K562 (cell line): Measurements from ENCODE around the gene SLC1A4. TPM values are rescaled to one million over a fixed set of nuclear protein-coding genes. Genes with fewer than 3 reads are reported as not detected.

ENCODE experiments used
- CBFA2T2 ChIP-seq: fragments of 450-650 bp; conservative IDR thresholded peaks from 2 replicates; pipeline ENCODE4 v1.6.1; 2017; ENCODE audit warnings: mild to moderate bottlenecking
- CBFA2T3 ChIP-seq: fragments of 450-650 bp; IDR thresholded peaks from 2 replicates; pipeline ENCODE4 v1.6.1; 2017
- FOXA3 ChIP-seq, 2 experiments: fragments of 450-650 bp in 1 of 2; sonication (generic) in 1 of 2; formaldehyde crosslinking; IDR thresholded peaks in 1 of 2; conservative IDR thresholded peaks in 1 of 2; 2 replicates each; pipeline versions ENCODE4 v1.4.0 to v1.8.0; 2020 to 2022; ENCODE audit warnings: mild to moderate bottlenecking in 2 of 2, missing genetic modification reagents in 1 of 2
- FOXK1 ChIP-seq: sonication (generic); formaldehyde crosslinking; IDR thresholded peaks from 2 replicates; pipeline ENCODE4 v1.8.0; 2022; ENCODE audit warnings: missing genetic modification reagents, mild to moderate bottlenecking, borderline replicate concordance
- KLF10 ChIP-seq: fragments of 250-450 bp; sonication (Bioruptor Pico); IDR thresholded peaks from 2 replicates; pipeline ENCODE4 v1.6.1; 2021; ENCODE audit warnings: matching md5 sums
- LARP7 ChIP-seq: fragments of 450-650 bp; IDR thresholded peaks from 2 replicates; pipeline ENCODE4 v1.6.1; 2016
- MAFF ChIP-seq: IDR thresholded peaks from 2 replicates; pipeline ENCODE4 v1.6.1; 2012; ENCODE audit warnings: low read length, improper control_type of control experiment
- NCOR1 ChIP-seq: fragments of 450-650 bp; IDR thresholded peaks from 2 replicates; pipeline ENCODE4 v1.6.1; 2016; ENCODE audit warnings: mild to moderate bottlenecking, moderate library complexity
- NFIX ChIP-seq: fragments of 250-450 bp; sonication (Bioruptor Pico); IDR thresholded peaks from 2 replicates; pipeline ENCODE4 v1.4.0; 2020; ENCODE audit warnings: low read depth, mild to moderate bottlenecking, moderate library complexity
- NFYB ChIP-seq: IDR thresholded peaks from 2 replicates; pipeline ENCODE4 v1.6.1; 2011; ENCODE audit warnings: mild to moderate bottlenecking, moderate library complexity; ENCODE audit not compliant: insufficient read length; ENCODE audit errors: extremely low read depth
- NR3C1 ChIP-seq: sonication (generic); formaldehyde crosslinking; IDR thresholded peaks from 2 replicates; pipeline ENCODE4 v1.8.1; 2022; ENCODE audit warnings: missing genetic modification reagents
- PHF8 ChIP-seq: fragments of 200-600 bp; sonication (generic); IDR thresholded peaks from 2 replicates; pipeline ENCODE4 v1.6.1; 2012; ENCODE audit warnings: mixed run types, mild to moderate bottlenecking, inconsistent platforms, low read length, moderate library complexity, borderline replicate concordance
- TAF1 ChIP-seq: IDR thresholded peaks from 2 replicates; pipeline ENCODE4 v1.6.1; 2011; ENCODE audit warnings: mild to moderate bottlenecking, low read length, moderate library complexity; ENCODE audit not compliant: insufficient read depth, control insufficient read depth, severe bottlenecking; ENCODE audit errors: extremely low read depth
- TCF7L2 ChIP-seq: fragments of 150-350 bp; IDR thresholded peaks from 2 replicates; pipeline ENCODE4 v1.6.1; 2016; ENCODE audit warnings: low read depth, mild to moderate bottlenecking, low read length, moderate library complexity
- ZNF347 ChIP-seq: fragments of 450-650 bp; formaldehyde crosslinking; IDR thresholded peaks from 2 replicates; pipeline ENCODE4 v1.4.0; 2020; ENCODE audit warnings: low read depth, mild to moderate bottlenecking, moderate library complexity
- ZNF408 ChIP-seq: fragments of 250-450 bp; sonication (Bioruptor Pico); IDR thresholded peaks from 2 replicates; pipeline ENCODE4 v1.4.0; 2020; ENCODE audit warnings: low read depth, mild to moderate bottlenecking, moderate library complexity
- ZNF589 ChIP-seq: fragments of 200-800 bp; sonication (Bioruptor generic); IDR thresholded peaks from 2 replicates; pipeline ENCODE4 v1.6.1; 2016; ENCODE audit warnings: low read depth, missing genetic modification characterization, missing compliant biosample characterization
- ZNF830 ChIP-seq: fragments of 250-450 bp; sonication (Bioruptor Pico); IDR thresholded peaks from 2 replicates; pipeline ENCODE4 v1.5.0; 2021; ENCODE audit warnings: mild to moderate bottlenecking
- polyA plus RNA-seq, 8 experiments: library from polyadenylated mRNA; depleted of rRNA in 4 of 8; stranded (reverse) in 5 of 8; unstranded in 3 of 8; fragments of >200 nt; fragmentation: Nextera tagmentation in 2 of 8; fragmentation: Illumina TruSeq in 1 of 8; extraction: Ambion mirVana in 2 of 8; extraction: Trizol in 1 of 8; gene quantifications; 2 replicates each; pipeline versions ENCODE4 v1.2.1 to v1.2.3, GENCODE V29; 2011 to 2014; ENCODE audit warnings: inconsistent platforms in 1 of 8, missing spikeins in 1 of 8
- total RNA-seq, 7 experiments: library from RNA; depleted of rRNA in 6 of 7; stranded (reverse); fragments of >200 nt in 6 of 7; fragmentation: Illumina TruSeq in 2 of 7; extraction: Trizol in 2 of 7; gene quantifications; 2 replicates each; pipeline versions ENCODE4 v1.2.1 to v1.2.3, GENCODE V29; 2011 to 2021; ENCODE audit warnings: low replicate concordance in 1 of 7
- TF ChIP-seq, protein P1 (sequence below): sonication (generic); formaldehyde crosslinking; IDR thresholded peaks from 2 replicates; pipeline ENCODE4 v1.8.0; 2023; ENCODE audit warnings: mild to moderate bottlenecking, missing genetic modification reagents
- TF ChIP-seq, protein P2 (sequence below): fragments of 200-400 bp; formaldehyde crosslinking; IDR thresholded peaks from 2 replicates; pipeline ENCODE4 v1.6.1; 2017; ENCODE audit warnings: mild to moderate bottlenecking, low read depth, low read length, moderate library complexity
- TF ChIP-seq, protein P3 (sequence below), 3 experiments: fragments of 200-800 bp in 1 of 3; sonication (Bioruptor generic) in 1 of 3; sonication (generic) in 1 of 3; formaldehyde crosslinking in 1 of 3; IDR thresholded peaks; 2 replicates each; pipeline versions ENCODE4 v1.6.1 to v1.8.0; 2016 to 2022; ENCODE audit warnings: mild to moderate bottlenecking in 2 of 3, missing compliant biosample characterization in 2 of 3, missing genetic modification characterization in 2 of 3, missing genetic modification reagents in 1 of 3

The SLC1A4 gene
- total and polyA plus RNA-seq, 9 of the 15 experiments (the other 6 are each of a cell fraction or from before 2014, with no cell fraction given), result 4.4 to 24.0 (median 10.9) TPM

DNA sequence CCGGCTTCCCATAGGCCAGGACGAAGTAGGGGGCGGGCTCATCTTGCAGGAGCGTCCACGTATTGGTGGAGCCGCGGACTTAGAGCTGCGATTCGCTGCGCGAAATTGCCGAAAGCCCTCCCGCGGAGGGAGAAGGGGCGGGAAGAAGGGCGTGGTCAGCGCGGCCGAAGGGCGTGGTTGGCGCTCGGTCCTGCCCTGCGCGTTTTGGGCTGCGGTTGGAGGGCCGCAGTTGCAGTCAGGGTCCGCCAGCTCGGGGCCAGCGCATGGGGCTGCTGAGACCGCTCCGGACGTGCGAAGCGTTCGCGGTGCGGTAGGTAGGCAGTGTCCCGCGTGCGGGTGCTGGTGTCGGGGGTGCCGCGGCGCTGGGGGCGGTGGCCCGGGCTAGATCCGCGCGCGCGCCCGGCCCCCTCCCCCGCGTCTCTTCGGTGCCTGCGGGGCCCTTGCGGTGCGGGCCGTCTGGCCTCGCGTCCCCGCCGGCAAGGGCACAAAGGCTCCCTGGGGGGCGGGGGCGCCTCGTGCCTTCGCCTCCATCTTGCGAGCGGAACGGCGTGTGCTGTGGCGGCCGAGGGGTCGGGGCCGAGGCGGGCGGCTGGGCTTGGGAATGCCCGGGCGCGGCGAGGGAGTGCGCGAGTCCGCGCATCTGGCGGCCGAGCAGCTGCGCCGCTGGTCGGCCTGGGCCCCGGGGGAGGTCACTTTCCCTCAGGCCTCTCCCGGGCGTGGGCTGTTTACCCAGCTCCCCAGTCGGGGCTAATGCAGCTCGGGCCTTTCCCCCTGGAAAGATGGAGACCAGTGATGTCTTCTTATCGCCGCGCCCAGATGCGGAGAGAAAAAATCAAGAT lies 67.2 kb downstream of the SLC1A4 start, which contains the start of gene CEP68 (continued):
- TF ChIP-seq CBFA2T2, result peak; percentile 86
- no peak for TF ChIP-seq NFIX
- TF ChIP-seq, protein P1, sequence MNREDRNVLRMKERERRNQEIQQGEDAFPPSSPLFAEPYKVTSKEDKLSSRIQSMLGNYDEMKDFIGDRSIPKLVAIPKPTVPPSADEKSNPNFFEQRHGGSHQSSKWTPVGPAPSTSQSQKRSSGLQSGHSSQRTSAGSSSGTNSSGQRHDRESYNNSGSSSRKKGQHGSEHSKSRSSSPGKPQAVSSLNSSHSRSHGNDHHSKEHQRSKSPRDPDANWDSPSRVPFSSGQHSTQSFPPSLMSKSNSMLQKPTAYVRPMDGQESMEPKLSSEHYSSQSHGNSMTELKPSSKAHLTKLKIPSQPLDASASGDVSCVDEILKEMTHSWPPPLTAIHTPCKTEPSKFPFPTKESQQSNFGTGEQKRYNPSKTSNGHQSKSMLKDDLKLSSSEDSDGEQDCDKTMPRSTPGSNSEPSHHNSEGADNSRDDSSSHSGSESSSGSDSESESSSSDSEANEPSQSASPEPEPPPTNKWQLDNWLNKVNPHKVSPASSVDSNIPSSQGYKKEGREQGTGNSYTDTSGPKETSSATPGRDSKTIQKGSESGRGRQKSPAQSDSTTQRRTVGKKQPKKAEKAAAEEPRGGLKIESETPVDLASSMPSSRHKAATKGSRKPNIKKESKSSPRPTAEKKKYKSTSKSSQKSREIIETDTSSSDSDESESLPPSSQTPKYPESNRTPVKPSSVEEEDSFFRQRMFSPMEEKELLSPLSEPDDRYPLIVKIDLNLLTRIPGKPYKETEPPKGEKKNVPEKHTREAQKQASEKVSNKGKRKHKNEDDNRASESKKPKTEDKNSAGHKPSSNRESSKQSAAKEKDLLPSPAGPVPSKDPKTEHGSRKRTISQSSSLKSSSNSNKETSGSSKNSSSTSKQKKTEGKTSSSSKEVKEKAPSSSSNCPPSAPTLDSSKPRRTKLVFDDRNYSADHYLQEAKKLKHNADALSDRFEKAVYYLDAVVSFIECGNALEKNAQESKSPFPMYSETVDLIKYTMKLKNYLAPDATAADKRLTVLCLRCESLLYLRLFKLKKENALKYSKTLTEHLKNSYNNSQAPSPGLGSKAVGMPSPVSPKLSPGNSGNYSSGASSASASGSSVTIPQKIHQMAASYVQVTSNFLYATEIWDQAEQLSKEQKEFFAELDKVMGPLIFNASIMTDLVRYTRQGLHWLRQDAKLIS (CRISPR knock-in tag), result 0 out of 2 replicates have a peak, but pooled peaks have one; percentile 62
- peak; percentile 82 for TF ChIP-seq NCOR1
- TF ChIP-seq TAF1, result peak; percentile 36
- no peak for TF ChIP-seq FOXK1
- no peak for TF ChIP-seq ZNF830 (CRISPR knock-in tag)
- peak; percentile 55 to 81; a peak in 3 of 4 replicates for TF ChIP-seq FOXA3 (CRISPR knock-in tag; conservative IDR thresholded peaks at IDR 0.05 in 1 of 2, IDR thresholded peaks at IDR 0.05 in 1 of 2)
- peak; percentile 92 for TF ChIP-seq CBFA2T3
- no peak for TF ChIP-seq LARP7
- no peak for TF ChIP-seq ZNF347 (CRISPR knock-in tag)
- TF ChIP-seq TCF7L2, result no peak
- TF ChIP-seq NR3C1 (CRISPR knock-in tag), result 0 out of 2 replicates have a peak, but pooled peaks have one; percentile 42
- TF ChIP-seq MAFF, result no peak
- TF ChIP-seq ZNF589 (CRISPR knock-in tag), result peak; percentile 85
- TF ChIP-seq NFYB, result peak; percentile 81
- TF ChIP-seq, protein P2, sequence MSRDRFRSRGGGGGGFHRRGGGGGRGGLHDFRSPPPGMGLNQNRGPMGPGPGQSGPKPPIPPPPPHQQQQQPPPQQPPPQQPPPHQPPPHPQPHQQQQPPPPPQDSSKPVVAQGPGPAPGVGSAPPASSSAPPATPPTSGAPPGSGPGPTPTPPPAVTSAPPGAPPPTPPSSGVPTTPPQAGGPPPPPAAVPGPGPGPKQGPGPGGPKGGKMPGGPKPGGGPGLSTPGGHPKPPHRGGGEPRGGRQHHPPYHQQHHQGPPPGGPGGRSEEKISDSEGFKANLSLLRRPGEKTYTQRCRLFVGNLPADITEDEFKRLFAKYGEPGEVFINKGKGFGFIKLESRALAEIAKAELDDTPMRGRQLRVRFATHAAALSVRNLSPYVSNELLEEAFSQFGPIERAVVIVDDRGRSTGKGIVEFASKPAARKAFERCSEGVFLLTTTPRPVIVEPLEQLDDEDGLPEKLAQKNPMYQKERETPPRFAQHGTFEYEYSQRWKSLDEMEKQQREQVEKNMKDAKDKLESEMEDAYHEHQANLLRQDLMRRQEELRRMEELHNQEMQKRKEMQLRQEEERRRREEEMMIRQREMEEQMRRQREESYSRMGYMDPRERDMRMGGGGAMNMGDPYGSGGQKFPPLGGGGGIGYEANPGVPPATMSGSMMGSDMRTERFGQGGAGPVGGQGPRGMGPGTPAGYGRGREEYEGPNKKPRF, result no peak
- TF ChIP-seq PHF8, result peak; percentile 91; the same call in 1 of the 2 replicates
- TF ChIP-seq, protein P3, sequence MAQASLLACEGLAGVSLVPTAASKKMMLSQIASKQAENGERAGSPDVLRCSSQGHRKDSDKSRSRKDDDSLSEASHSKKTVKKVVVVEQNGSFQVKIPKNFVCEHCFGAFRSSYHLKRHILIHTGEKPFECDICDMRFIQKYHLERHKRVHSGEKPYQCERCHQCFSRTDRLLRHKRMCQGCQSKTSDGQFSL (CRISPR knock-in tag; IDR thresholded peaks at IDR 0.05), result no peak
- TF ChIP-seq, protein P3 (tag; IDR thresholded peaks at IDR 0.05), result no peak
- peak; percentile 57; the same call in 1 of the 2 replicates for TF ChIP-seq ZNF408 (CRISPR knock-in tag)
- no peak for TF ChIP-seq KLF10 (CRISPR knock-in tag)
